PFSK-1 (cell line): ENCODE measurements around the gene CTBP2.

Experiments
- POLR2AphosphoS5 ChIP-seq: IDR thresholded peaks from 2 replicates; pipeline ENCODE4 v1.6.1; 2012; ENCODE audit warnings: low read depth, mild to moderate bottlenecking, control low read depth, low read length, moderate library complexity
- REST ChIP-seq, 2 experiments: IDR thresholded peaks; 2 replicates each; pipeline versions ENCODE4 v1.6.1 to v1.8.0; 2011 to 2012; ENCODE audit warnings: low read depth in 2 of 2, low read length in 2 of 2, control low read depth in 1 of 2, inconsistent platforms in 1 of 2, mild to moderate bottlenecking in 1 of 2, moderate library complexity in 1 of 2; ENCODE audit not compliant: insufficient read depth in 1 of 2
- SIN3A ChIP-seq: IDR thresholded peaks from 2 replicates; pipeline ENCODE4 v1.6.1; 2012; ENCODE audit warnings: mild to moderate bottlenecking, low read length, moderate library complexity, borderline replicate concordance; ENCODE audit not compliant: insufficient read depth
- TAF1 ChIP-seq: IDR thresholded peaks from 2 replicates; pipeline ENCODE4 v1.6.1; 2012; ENCODE audit warnings: low read length, control low read depth, borderline replicate concordance; ENCODE audit not compliant: insufficient read depth

GRCh38 chr10:125014836-125015355 is 145.5 kb downstream of the CTBP2 start:
- TF ChIP-seq REST (IDR thresholded peaks at IDR 0.05; ENCODE audit: insufficient read depth in 1 of 2, low read depth in 2 of 2, low read length in 2 of 2), result no peak
- TF ChIP-seq SIN3A, result no peak
- TF ChIP-seq POLR2AphosphoS5, result no peak
- no peak for TF ChIP-seq TAF1
